Measurements from ENCODE around the gene PARD6G.

GRCh38 chr18:80154293-80154692, 93.0 kb downstream of the PARD6G start:
- TF ChIP-seq CTCF (IDR thresholded peaks at IDR 0.05) (no peak), EP300 (IDR thresholded peaks at IDR 0.05) (no peak)
